KBM-7 (cell line): ENCODE measurements around the gene SFT2D1.

Experiments used
- DNase-seq: peaks from one replicate; pipeline ENCODE4 v3.0.0-alpha.2; 2015
- in situ Hi-C: fragments of 300-500 bp; cut with MboI; formaldehyde crosslinking; loops from 2 replicates; pipeline ENCODE4 v1.14.3; 2020; ENCODE audit warnings: low sequenced_read_pairs, low pct_unique_long_range_greater_than_20kb, mixed read lengths

Gene SFT2D1

DNA sequence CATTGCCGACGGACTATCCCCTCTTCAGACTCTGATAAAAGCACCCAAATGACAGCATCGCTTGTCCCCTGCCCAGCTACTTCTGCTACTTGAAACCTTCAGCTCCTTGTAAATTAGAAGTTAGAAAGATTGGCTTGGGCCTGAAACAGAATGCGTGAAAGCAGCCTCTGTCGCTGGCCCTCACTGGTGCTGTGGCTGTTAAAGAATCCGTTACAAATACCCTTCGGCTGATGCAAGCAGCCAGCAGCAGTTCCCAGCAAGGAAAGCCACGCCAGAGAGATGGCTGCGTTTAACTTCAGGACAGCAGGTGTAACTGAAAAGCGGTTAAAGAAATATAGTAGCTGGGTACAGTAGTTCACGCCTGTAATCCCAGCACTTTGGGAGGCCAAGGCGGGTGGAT lies 31.7 kb downstream of the SFT2D1 start:
- in situ Hi-C loops = no loop called here
- no peak for DNase-seq

DNA sequence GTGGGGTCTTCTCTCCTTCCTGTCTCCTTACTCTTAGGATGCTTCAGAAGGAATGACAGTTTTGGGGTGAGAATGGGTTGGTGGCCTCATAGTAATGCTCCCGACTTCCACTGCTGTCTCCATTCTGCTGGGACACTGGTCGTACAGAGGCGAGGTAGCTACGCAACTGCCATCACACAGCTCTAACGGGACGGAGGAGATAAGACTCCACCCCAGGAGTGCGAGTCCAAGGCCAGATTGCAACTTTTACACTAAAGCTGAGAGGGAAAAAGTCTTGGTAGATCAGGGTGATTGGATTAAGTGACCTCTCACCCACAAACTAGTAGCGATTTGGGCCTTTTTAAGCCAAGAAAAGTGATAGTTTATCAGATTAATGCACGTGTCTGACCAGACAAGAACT lies 32.4 kb downstream of the SFT2D1 start:
- in situ Hi-C loops = no loop called here
- DNase-seq = no peak

DNA sequence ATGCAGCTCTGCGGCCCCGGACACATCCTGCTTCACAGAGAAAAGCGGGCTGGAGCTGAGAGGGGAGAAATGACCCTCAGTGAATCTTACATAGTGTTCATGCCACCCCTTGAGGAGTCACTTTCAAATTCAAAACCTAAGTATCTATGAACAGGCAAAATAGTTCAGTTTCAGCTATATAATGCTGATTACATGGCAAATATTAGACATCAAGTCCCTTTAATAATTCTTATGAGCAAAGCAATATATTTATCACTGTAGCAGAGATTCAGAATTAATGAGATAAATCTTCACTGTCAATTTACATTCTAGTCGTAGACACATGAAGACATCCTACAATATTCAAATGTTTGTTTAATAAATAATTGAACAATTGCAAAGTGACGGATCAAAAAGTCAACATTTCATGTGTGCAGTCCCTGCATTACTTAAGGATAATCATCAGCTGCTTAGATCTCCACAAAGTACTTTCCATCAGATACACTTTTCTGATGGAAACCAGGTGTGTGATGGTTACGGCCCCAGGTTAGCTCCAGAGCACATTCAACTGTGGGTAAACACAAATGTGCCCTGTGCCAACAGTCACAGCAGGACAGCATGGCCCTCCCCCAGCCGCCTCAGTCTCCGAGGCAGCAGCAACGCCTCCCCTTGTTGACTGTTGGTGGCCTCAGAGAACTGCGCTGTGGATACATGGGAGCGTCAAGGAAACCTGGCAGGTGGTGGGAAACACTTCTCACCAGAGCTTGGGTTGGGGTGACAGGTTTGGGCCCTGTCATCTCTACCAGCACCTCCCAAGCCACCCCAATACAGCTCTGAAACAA lies 33.4 kb downstream of the SFT2D1 start:
- no peak for DNase-seq
- in situ Hi-C loops = no loop called here

DNA sequence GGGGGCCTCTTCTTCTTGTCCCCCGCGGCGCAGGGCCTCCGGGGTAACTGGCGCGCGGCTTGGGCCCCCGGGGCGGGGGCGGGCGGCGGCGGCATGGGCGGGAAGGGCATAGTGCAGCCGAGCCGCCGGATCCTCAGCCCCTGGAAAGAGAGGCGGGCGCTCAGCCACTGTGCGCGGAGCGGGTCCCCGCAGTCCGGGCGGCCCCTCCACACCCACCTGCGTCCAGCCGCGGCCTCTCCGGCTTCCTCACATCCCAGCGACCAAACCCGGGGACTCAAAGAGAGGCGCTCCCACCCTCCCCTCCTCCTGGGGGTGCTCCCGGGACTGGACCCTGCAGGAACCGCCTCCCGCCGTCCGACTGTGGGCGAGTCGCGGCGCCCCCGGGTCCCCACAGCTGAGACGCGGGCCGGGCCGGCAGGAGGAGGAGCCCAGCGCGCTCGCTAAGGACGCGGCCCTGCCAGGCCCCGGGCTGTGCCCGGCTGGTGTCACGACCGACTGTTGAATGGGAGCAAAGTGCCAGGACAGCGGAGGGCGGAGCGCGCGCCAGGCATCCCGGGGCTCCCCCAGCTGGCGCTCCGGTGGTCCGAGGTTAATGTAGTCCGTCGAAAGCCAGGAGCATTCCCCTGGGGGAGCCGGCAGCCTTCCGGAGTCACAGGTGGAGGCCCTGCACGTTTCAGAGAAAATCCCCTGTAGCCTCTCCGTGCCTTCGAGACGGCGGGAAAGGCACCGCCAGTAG lies 34.1 kb downstream of the SFT2D1 start, which contains the start of gene PRR18:
PRR18 (minus strand) TSS at position 360 of the 736 bp plus-strand sequence; CDS start at position 110, 250 bp downstream.
- in situ Hi-C loops = no loop called here
- DNase-seq = no peak

DNA sequence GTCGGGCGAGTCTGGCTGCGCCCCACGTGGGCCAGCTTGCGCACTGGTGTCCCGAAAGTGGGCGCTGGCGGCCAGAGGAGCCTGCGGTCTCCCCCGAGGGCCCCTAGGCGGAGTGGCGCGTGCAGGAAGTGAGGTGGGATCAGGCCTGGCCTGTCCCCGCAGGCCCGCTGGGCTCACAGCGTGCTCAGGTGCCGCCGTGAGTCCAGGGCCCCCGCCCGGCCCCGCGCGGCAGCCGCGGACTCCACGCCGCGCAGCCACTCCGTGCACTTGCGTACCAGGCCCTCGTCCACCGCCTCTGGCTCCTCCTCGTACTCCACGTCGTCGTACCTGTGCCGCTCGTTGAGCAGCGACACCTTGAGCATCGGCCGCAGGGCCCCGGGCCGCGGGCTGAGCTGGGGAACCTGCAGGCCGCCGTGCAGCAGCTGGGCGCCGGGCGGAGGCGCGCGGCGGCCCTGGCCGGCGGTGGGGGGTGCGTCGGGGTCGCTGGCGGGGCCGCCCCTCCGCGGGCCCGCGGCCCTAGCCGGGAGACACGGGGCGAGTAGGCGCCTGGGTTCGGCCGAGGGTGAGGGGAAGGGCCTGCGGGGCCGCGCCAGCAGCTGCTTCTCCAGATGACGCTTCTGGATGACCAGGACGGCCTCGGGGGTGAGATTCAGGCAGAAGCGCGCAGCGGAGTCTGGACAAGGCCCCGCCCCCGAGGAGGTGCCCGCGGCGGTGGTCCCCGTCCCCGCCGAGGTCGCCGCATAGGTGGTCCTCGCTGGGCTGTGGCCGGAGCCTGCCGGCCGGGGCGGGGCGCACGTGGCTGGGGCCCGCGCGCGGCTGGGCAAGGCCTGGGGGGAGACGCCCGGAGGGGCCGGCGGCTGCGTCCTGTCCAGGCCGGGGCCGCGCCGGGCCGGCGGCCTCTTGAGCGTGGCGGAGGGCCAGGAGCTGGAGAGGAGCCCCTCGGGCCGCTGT lies 35.0 kb downstream of the SFT2D1 start:
- DNase-seq = no peak
- in situ Hi-C loops = no loop called here

DNA sequence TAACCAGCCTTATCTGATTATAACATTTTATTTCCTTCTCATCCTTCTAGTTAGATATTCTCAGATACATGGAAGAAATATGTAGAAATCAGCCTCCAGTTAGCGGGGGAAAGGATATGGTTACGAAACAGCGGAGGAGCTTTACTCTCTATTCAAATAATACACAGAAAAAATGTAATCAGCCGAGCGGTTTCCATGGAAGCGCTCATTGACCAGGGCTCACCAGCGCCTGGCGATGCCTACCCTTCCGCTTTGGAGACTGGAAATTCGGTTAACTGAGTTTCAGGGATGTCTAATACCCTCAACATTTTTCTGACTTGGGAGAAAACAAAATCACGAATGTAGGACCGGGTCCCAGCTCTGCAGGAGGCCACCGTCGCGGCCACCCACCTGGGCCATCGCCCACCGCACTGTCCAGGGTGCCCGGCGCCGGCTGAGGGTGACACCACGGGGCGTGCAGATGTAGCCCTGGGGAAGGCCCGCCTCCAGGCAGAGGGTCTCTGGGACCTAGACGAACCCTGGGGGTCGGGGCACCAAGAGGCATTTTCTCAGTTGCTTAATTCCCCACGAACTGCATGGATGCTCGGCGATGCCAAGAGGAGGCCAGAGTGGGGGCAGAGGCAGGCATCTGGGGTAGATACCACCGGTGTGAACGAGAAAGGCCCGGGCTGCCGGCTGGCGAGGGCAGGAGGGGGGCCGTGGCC lies 35.8 kb downstream of the SFT2D1 start:
- DNase-seq = no peak
- in situ Hi-C loops = no loop called here

DNA sequence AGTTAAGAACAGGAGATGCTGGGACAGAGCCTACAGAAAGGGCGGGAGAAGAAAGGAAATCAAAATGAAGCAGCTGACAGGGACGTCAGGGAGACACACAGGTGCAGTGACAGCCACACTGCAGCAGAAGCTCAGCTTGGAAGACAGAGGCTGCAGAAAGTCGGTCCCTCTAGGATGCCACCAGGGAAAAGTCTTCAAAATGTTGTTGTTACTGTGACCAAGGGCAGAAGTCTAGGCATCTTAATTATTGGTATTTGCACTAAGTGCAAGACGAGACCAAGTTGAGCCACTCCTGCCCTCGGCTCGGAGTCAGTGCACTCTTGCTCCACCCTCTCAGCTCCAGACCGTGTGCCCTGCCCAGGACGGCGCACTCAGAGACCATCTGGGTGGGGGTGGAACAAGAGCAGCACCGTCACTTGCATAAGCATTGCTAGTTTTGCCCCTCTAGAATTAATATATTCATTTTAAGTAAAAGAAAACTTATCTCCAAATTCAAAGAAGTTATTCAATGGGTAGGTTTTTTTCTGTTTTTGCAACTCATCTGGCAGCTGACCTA lies 36.7 kb downstream of the SFT2D1 start:
- DNase-seq = no peak
- in situ Hi-C loops = no loop called here

DNA sequence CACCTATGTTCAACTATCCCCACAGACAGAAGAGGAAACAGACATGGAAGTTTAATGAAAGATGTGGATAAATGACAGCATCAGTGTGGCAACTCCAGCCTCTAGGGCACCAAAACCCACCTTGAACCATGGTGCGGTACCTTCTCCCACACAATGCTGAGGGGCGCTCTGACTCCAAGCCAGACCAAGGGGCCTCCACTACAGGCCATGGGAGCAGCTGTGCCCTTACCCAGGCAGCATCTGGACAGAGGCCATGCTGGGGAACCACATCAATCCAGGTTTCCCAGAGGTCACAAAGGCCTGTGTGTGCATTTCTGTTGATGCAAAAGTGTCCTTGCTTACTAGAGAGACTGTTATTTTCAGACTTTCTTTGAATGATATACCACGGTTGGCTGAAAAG lies 38.2 kb downstream of the SFT2D1 start:
- in situ Hi-C loops = no loop called here
- DNase-seq = no peak

DNA sequence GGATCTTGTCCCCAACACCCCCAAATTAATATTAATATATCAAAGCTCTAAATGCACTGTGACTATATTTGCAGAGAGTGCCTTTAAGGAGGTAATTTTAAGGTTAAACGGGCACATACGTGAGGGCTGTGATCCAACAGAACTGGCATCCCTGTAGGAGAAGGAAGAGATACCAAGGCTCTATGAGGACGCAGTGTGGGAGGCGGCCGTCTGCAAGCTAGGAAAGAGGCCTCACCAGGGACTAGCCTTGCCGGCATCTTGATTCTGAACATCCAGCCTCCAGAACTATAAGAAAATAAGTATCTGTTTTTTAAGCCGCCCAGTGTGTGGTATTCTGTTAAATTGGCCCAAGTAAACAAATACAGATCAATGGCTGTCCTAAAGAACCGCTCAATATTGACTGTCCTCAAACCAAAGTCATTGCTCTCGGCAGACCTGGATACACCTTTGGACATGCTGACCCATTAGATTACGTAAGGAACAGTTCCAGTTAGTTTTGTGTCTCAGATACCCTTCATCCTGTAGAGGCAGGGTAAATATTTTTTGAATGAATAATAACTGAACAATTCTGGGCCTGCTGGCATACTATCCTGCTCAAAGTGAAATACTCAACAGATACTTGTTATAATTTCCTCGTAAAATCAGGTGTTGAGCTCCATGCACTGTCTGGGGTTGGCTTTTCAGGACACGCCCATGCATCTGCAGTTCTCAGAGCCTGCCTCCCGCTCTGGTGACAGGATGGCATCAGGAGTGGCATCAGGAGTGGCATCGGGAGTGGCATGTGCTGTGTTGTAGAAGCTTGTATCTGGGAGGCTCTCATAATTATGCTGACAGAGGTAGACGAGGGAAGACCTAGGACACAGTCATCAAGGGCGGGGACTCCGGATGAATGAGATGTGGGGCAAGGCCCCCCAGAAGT lies 40.5 kb downstream of the SFT2D1 start:
- no peak for DNase-seq
- in situ Hi-C loops = no loop called here

DNA sequence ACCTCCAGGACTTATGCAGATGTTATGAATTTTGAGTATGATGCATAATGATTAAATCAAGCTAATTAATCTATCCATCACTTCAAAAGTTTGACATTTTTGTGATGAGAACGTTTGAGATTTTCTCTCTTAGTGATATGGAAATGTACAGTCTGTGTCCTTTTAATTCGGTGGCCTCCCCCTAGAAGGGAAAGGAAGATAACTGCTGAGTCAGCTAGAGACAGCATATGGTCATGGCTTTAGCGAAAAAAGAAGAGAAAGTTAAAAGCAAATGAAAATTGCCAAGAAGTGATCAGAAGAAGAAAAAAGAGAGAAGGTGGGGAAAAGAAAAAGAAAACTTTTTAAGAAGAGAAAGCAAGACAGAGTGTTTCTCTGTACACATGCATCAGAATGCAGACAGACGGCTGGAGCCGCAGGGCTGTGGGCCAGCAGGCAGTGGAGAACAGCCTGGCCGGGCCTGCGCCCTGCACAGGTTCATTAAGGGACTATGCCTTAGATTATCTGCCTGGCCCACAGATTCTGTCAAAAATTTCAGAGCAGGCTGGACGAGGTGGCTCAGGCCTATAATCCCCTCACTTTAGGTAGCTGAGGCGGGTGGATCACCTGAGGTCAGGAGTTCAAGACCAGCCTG lies 41.9 kb downstream of the SFT2D1 start:
- no peak for DNase-seq
- in situ Hi-C loops = no loop called here

DNA sequence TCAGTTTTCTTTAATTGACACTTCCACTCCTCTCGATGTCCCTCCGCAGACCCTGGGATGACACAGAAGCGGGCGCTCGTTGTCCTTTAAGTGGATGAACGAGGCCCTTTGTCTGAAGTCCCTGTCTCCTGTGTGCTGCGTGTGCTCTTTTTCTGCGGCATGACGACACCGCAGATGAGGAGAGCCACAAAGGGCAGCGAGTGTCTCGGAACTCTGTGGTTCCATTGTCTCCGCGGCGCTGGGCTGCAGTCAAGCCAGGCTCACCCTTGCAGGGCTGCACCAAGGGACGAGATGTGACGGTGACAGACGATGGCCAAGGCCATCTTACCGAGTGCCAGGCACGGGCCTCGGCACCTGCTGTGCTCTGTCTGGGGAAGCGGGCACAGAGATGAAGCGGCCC lies 44.7 kb downstream of the SFT2D1 start:
- no peak for DNase-seq
- in situ Hi-C loops = no loop called here

DNA sequence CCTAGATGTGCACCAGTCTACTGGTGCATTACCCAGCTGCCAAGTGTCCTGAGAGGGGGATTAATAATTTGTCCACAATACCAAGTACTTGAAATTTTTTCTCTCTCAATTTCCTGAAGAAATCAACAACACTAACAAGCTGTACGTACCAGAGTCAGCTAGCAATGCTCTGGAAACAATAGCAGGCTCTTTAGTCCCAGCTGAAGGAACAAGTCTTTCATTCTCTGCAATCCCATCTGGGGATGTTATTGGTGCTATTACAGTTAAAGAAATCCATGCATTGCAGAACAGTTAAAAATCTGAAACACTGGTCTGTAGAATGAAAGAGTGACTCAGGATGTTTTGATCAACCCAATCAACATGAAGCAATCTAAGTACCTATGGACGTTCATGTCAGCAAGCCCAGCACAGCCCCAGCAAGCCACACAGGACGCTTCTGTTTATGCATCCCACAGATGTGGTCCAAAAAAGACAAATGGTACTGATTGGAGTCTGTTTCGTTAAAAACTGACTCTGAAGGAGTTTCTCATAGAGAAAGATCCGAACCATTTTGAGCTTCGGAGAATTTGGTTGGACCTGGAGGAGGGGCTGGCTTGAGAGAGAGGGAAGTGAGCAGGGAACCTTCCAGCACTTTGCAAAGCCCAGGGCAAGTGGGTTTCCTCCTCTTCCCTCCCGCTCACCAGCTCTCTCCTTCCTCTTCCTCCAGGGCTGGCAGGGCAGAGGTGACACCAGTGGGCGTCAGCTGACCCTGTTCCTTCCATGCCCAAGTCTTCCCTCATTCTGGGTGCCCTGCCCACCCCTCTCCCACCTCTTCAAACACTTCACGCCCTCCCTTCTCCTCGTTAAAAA lies 46.1 kb downstream of the SFT2D1 start:
- in situ Hi-C loops = no loop called here
- DNase-seq = no peak

DNA sequence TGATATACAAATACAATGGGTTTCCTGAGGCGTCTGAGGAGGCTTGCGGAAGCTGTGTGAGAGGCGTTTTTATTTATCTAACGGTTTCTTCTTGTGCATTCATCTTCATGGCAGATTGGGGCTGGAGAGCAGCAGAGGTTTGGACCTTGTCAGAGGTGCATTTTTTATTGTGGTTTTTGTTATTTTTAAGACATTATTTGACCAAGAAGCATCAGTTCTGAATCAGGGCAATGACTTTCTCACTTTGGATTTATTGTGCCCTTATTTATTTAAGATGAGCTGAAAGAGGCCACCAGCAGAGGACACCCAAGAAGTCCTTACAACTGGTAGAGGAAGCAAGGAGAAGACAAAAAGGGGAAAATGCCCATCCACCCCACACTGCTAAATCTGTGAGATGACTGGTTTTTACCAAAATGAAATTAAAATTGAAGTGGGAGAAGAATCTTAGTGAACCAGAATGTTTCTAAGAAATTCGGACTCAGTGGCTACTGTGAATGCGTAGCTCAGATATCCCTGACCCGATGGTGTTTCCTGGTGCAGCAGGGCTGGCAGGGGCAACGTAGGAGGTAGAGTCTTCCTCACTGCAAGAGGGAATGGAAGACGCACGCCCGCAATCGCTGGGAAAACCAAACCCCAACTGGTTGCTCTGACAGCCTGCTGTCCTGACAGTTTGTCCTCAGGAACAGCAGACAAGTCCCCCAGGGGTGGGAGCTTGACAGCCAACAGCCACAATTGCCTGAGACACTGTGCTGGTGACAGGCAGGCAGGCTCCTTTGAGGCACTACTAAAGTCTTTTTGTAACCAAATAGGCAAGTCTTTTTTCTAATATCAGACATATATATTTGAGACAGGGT lies 48.4 kb downstream of the SFT2D1 start:
- in situ Hi-C loops = no loop called here
- no peak for DNase-seq

DNA sequence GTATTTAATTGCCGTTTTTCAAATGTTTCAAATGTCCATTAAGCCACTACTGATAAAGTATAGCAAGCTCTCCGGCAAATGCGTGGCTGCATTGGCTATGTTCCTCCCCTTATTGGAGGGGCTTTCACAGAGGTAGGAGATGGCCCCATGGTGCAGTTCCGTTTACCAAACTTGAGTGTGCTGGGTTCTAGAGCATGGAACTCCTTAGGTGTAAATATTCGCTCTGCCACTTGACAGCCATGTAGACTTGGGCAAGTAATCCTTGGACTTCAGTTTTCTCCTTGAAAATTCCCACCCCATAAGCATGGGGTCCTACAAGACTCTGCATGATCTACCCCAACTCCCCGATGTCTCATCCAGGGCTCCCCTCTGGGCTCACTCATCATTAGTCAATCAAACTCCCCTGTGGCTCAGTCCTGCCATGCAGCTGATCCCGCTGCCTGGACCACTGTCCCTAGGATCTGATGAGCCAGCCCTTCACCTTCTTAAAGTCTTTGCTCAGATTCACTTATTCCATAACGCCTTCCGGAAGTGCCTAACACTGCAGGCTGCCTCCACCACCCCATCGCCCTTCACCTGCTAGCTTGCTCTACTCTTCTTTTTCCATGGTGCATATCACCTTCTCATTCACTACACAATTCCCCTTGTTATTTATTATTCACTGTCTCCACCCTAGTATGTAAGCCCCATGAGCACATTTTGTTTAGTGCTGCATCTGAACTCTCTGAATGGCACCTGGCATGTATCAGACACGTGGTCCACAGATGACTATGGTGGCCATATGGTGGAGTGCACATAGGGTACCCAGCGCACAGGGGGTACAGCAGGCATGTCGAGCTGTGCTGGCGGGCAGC lies 52.9 kb downstream of the SFT2D1 start:
- in situ Hi-C loops = no loop called here

DNA sequence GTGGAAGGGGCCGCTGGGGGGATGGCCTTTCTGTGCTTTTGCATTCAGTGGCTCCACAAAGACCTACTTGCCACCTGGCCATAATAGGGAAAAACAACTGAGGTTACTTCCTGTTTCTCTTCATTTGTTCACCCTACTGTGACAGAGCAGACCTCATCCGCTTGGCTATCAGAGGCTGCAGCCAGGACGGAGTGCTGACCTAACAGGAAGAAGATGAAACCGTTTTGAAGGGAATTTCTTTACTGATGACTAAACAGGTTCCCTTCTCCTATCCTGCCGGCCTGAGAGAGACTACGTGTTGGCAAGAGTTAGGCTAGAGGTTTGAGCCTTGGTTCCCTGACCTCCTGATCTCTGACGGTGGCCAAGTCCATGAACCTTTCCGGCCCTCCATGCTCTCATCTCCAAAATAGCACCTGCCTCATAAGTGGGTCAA lies 55.5 kb downstream of the SFT2D1 start:
- in situ Hi-C loops = no loop called here
- peak; percentile 76 for DNase-seq

More for the DNA sequence above, 52.9 kb downstream of the SFT2D1 start:
- DNase-seq = peak; percentile 29
